ENCODE results near the gene TRAPPC2L.

TRAPPC2L gene

GRCh38 chr16:88859381-88860091, 2.6 kb downstream of the TRAPPC2L start:
- no peak overlapping the region for H3K4me3 ChIP-seq (ENCODE audit: insufficient read depth, low read depth, low read length, poor library complexity, severe bottlenecking)
- no peak for DNase-seq
- no peaks in the 10 kb centered on the region for H3K27me3 ChIP-seq (replicated peaks; ENCODE audit: control insufficient read depth, insufficient read depth, low read length, poor library complexity, severe bottlenecking)
- peaks cover 41% of the 10 kb centered on the region for H3K36me3 ChIP-seq (ENCODE audit: control insufficient read depth, insufficient read depth, low read length)
- H3K27ac ChIP-seq (ENCODE audit: insufficient read depth, low read length, poor library complexity, severe bottlenecking): no peak overlapping the region
- peaks cover 24% of the 10 kb centered on the region for H3K4me1 ChIP-seq (ENCODE audit: control insufficient read depth, insufficient read depth, low read length, poor library complexity, severe bottlenecking)
- no peaks in the 10 kb centered on the region for H3K9me3 ChIP-seq (ENCODE audit: control insufficient read depth, low read length)

- DNase-seq: no peak
- H3K4me1 ChIP-seq (ENCODE audit: control insufficient read depth, insufficient read depth, low read length, poor library complexity, severe bottlenecking): peaks cover 11% of the 10 kb centered on the region
- no peak overlapping the region for H3K27ac ChIP-seq (ENCODE audit: insufficient read depth, low read length, poor library complexity, severe bottlenecking)
- H3K4me3 ChIP-seq (ENCODE audit: insufficient read depth, low read depth, low read length, poor library complexity, severe bottlenecking): no peak overlapping the region
- no peaks in the 10 kb centered on the region for H3K27me3 ChIP-seq (replicated peaks; ENCODE audit: control insufficient read depth, insufficient read depth, low read length, poor library complexity, severe bottlenecking)
- H3K36me3 ChIP-seq (ENCODE audit: control insufficient read depth, insufficient read depth, low read length): peaks cover 41% of the 10 kb centered on the region
- no peaks in the 10 kb centered on the region for H3K9me3 ChIP-seq (ENCODE audit: control insufficient read depth, low read length)
These were observed 4.4 kb downstream of the TRAPPC2L start for GRCh38 chr16:88861359-88861758.

- Histone ChIP-seq H3K27ac (ENCODE audit: insufficient read depth, low read length, poor library complexity, severe bottlenecking) (no peak overlapping the region), H3K9me3 (ENCODE audit: control insufficient read depth, low read length) (no peaks in the 10 kb centered on the region), H3K27me3 (replicated peaks; ENCODE audit: control insufficient read depth, insufficient read depth, low read length, poor library complexity, severe bottlenecking) (no peaks in the 10 kb centered on the region), H3K36me3 (ENCODE audit: control insufficient read depth, insufficient read depth, low read length) (peaks cover 41% of the 10 kb centered on the region), H3K4me3 (ENCODE audit: insufficient read depth, low read depth, low read length, poor library complexity, severe bottlenecking) (no peak overlapping the region), H3K4me1 (ENCODE audit: control insufficient read depth, insufficient read depth, low read length, poor library complexity, severe bottlenecking) (peaks cover 5% of the 10 kb centered on the region)
- no peak for DNase-seq
These were observed 6.0 kb downstream of the TRAPPC2L start for GRCh38 chr16:88862968-88863367.

- Histone ChIP-seq H3K36me3 (ENCODE audit: control insufficient read depth, insufficient read depth, low read length) (peaks cover 41% of the 10 kb centered on the region), H3K27ac (ENCODE audit: insufficient read depth, low read length, poor library complexity, severe bottlenecking) (no peak overlapping the region), H3K4me1 (ENCODE audit: control insufficient read depth, insufficient read depth, low read length, poor library complexity, severe bottlenecking) (peaks cover under 1% of the 10 kb centered on the region), H3K4me3 (ENCODE audit: insufficient read depth, low read depth, low read length, poor library complexity, severe bottlenecking) (no peak overlapping the region), H3K9me3 (ENCODE audit: control insufficient read depth, low read length) (no peaks in the 10 kb centered on the region), H3K27me3 (replicated peaks; ENCODE audit: control insufficient read depth, insufficient read depth, low read length, poor library complexity, severe bottlenecking) (no peaks in the 10 kb centered on the region)
- no peak for DNase-seq
These were observed 6.5 kb downstream of the TRAPPC2L start for GRCh38 chr16:88863426-88863825.

- peaks cover 37% of the 10 kb centered on the region for H3K36me3 ChIP-seq (ENCODE audit: control insufficient read depth, insufficient read depth, low read length)
- DNase-seq: no peak
- no peaks in the 10 kb centered on the region for H3K4me1 ChIP-seq (ENCODE audit: control insufficient read depth, insufficient read depth, low read length, poor library complexity, severe bottlenecking)
- H3K27ac ChIP-seq (ENCODE audit: insufficient read depth, low read length, poor library complexity, severe bottlenecking): no peak overlapping the region
- H3K4me3 ChIP-seq (ENCODE audit: insufficient read depth, low read depth, low read length, poor library complexity, severe bottlenecking): no peak overlapping the region
- no peaks in the 10 kb centered on the region for H3K9me3 ChIP-seq (ENCODE audit: control insufficient read depth, low read length)
- H3K27me3 ChIP-seq (replicated peaks; ENCODE audit: control insufficient read depth, insufficient read depth, low read length, poor library complexity, severe bottlenecking): no peaks in the 10 kb centered on the region
These were observed 7.2 kb downstream of the TRAPPC2L start for GRCh38 chr16:88864099-88864498.

GRCh38 chr16:88864521-88864920, 7.6 kb downstream of the TRAPPC2L start:
- Histone ChIP-seq H3K9me3 (ENCODE audit: control insufficient read depth, low read length) (no peaks in the 10 kb centered on the region), H3K4me1 (ENCODE audit: control insufficient read depth, insufficient read depth, low read length, poor library complexity, severe bottlenecking) (no peaks in the 10 kb centered on the region), H3K27me3 (replicated peaks; ENCODE audit: control insufficient read depth, insufficient read depth, low read length, poor library complexity, severe bottlenecking) (no peaks in the 10 kb centered on the region), H3K27ac (ENCODE audit: insufficient read depth, low read length, poor library complexity, severe bottlenecking) (no peak overlapping the region), H3K4me3 (ENCODE audit: insufficient read depth, low read depth, low read length, poor library complexity, severe bottlenecking) (no peak overlapping the region), H3K36me3 (ENCODE audit: control insufficient read depth, insufficient read depth, low read length) (peaks cover 33% of the 10 kb centered on the region)
- DNase-seq: no peak

GRCh38 chr16:88865310-88865709, 8.4 kb downstream of the TRAPPC2L start:
- Histone ChIP-seq H3K27ac (ENCODE audit: insufficient read depth, low read length, poor library complexity, severe bottlenecking) (no peak overlapping the region), H3K4me1 (ENCODE audit: control insufficient read depth, insufficient read depth, low read length, poor library complexity, severe bottlenecking) (no peaks in the 10 kb centered on the region), H3K4me3 (ENCODE audit: insufficient read depth, low read depth, low read length, poor library complexity, severe bottlenecking) (no peak overlapping the region), H3K27me3 (replicated peaks; ENCODE audit: control insufficient read depth, insufficient read depth, low read length, poor library complexity, severe bottlenecking) (peaks cover 1% of the 10 kb centered on the region), H3K9me3 (ENCODE audit: control insufficient read depth, low read length) (no peaks in the 10 kb centered on the region), H3K36me3 (ENCODE audit: control insufficient read depth, insufficient read depth, low read length) (peaks cover 25% of the 10 kb centered on the region)
- DNase-seq: no peak

GRCh38 chr16:88865742-88866141, 8.8 kb downstream of the TRAPPC2L start:
- no peak overlapping the region for H3K27ac ChIP-seq (ENCODE audit: insufficient read depth, low read length, poor library complexity, severe bottlenecking)
- H3K36me3 ChIP-seq (ENCODE audit: control insufficient read depth, insufficient read depth, low read length): peaks cover 20% of the 10 kb centered on the region
- H3K27me3 ChIP-seq (replicated peaks; ENCODE audit: control insufficient read depth, insufficient read depth, low read length, poor library complexity, severe bottlenecking): peaks cover 6% of the 10 kb centered on the region
- H3K4me3 ChIP-seq (ENCODE audit: insufficient read depth, low read depth, low read length, poor library complexity, severe bottlenecking): no peak overlapping the region
- DNase-seq: no peak
- no peaks in the 10 kb centered on the region for H3K9me3 ChIP-seq (ENCODE audit: control insufficient read depth, low read length)
- no peaks in the 10 kb centered on the region for H3K4me1 ChIP-seq (ENCODE audit: control insufficient read depth, insufficient read depth, low read length, poor library complexity, severe bottlenecking)

- Histone ChIP-seq H3K36me3 (ENCODE audit: control insufficient read depth, insufficient read depth, low read length) (peaks cover 15% of the 10 kb centered on the region), H3K27me3 (replicated peaks; ENCODE audit: control insufficient read depth, insufficient read depth, low read length, poor library complexity, severe bottlenecking) (peaks cover 10% of the 10 kb centered on the region), H3K27ac (ENCODE audit: insufficient read depth, low read length, poor library complexity, severe bottlenecking) (no peak within 1 kb of the TSS), H3K4me1 (ENCODE audit: control insufficient read depth, insufficient read depth, low read length, poor library complexity, severe bottlenecking) (no peaks in the 10 kb centered on the region), H3K9me3 (ENCODE audit: control insufficient read depth, low read length) (no peaks in the 10 kb centered on the region), H3K4me3 (ENCODE audit: insufficient read depth, low read depth, low read length, poor library complexity, severe bottlenecking) (no peak within 1 kb of the TSS)
- DNase-seq: no peak
These were observed 9.4 kb downstream of the TRAPPC2L start, which contains the start of gene PABPN1L for GRCh38 chr16:88866151-88866920. TSS of gene PABPN1L (minus strand) at chr16:88866660. CDS start at chr16:88866606, 54 bp downstream.

- no peak for DNase-seq
- Histone ChIP-seq H3K36me3 (ENCODE audit: control insufficient read depth, insufficient read depth, low read length) (peaks cover 1% of the 10 kb centered on the region), H3K27ac (ENCODE audit: insufficient read depth, low read length, poor library complexity, severe bottlenecking) (no peak overlapping the region), H3K27me3 (replicated peaks; ENCODE audit: control insufficient read depth, insufficient read depth, low read length, poor library complexity, severe bottlenecking) (peaks cover 12% of the 10 kb centered on the region), H3K4me1 (ENCODE audit: control insufficient read depth, insufficient read depth, low read length, poor library complexity, severe bottlenecking) (no peaks in the 10 kb centered on the region), H3K9me3 (ENCODE audit: control insufficient read depth, low read length) (no peaks in the 10 kb centered on the region), H3K4me3 (ENCODE audit: insufficient read depth, low read depth, low read length, poor library complexity, severe bottlenecking) (no peak overlapping the region)
These were observed 10.8 kb downstream of the TRAPPC2L start for GRCh38 chr16:88867581-88868246.
